A673 (cell line): ENCODE data around the gene TMEM229A.

ENCODE experiments used
- CTCF ChIP-seq: fragments of 300-800, 200-600 bp; sonication (generic); conservative IDR thresholded peaks from 2 replicates; pipeline ENCODE4 v1.5.1; 2017; ENCODE audit warnings: low read depth, mild to moderate bottlenecking, antibody characterized with exemption, low read length, moderate library complexity, mixed read lengths
- EZH2 ChIP-seq: fragments of 200-600 bp; sonication (generic); IDR thresholded peaks from 2 replicates; pipeline ENCODE4 v1.6.1; 2017; ENCODE audit warnings: borderline replicate concordance, low read depth, mild to moderate bottlenecking, mixed read lengths, antibody characterized with exemption, low read length; ENCODE audit not compliant: poor library complexity, severe bottlenecking

DNA sequence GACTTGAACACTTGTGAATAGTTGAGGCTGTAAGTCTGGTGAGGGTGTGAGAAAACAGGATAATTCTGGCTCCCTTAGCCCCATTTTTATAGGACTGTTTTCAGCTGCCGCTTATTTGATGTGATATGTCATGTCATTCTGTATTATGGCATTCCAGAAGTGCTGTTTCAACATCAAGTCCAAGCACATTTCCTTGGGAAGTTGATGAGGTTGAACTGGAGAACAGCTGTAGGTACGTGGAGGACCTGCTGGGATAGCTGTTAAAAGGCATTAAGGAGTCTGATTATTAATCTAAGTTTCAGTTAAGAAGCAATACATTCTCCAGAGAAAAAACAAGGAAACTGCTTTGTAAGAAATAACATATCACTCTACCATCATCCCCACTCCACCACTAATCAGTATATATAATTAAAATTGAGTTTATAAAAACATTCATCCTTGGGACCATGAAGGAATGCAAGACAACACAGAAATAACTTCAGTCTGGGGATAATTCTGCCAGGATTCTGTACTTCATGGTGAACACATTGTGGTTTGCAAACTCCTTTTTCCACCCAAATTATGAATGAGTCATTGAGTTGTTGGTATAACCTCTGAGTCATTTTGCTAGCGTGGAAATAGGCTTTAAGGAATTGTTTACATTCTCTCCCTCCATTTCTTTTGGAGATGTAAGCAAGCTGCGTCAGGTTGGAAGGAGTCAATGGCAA lies 39.9 kb upstream of the TMEM229A start:
- TF ChIP-seq CTCF (no peak), EZH2 (no peak)
